GM12878 (cell line): Measurements from ENCODE around the gene SIL1. TPM values are rescaled to one million over a fixed set of nuclear protein-coding genes. Genes with fewer than 3 reads are reported as not detected.

Source experiments
- ATAC-seq: fragments of 200-7000 bp; cut with Tn5 transposase; 3 replicates; pipeline ENCODE4 v1.9.1; 2020; ENCODE audit warnings: mild to moderate bottlenecking, moderate library complexity
- BruUV-seq: library from RNA; stranded (reverse); fragments of 400-500 nt; replicated peaks from 2 replicates; lab custom pipeline; 2021; lab: Mats Ljungman, UMichigan
- CTCF ChIA-PET: fragments of 300-600 bp; sonication (Branson Sonifier 250); formaldehyde crosslinking; extraction: SDS; loops from one replicate; lab custom pipeline; 2021; ENCODE audit warnings: inconsistent platforms; lab: Yijun Ruan, JAX
- POLR2A ChIA-PET: fragments of 350-600 bp; formaldehyde crosslinking; extraction: SDS; loops from one replicate; lab custom pipeline; 2021; ENCODE audit warnings: inconsistent platforms; lab: Charles Lee
- RAD21 ChIA-PET: fragments of 300-600 bp; sonication (Branson Sonifier 250); formaldehyde crosslinking; loops from one replicate; lab custom pipeline; 2023; ENCODE audit warnings: antibody characterized with exemption; ENCODE audit not compliant: unreplicated experiment; lab: Charles Lee
- SMC1A ChIA-PET: fragments of 300-600 bp; sonication (Branson Sonifier 250); formaldehyde crosslinking; loops from one replicate; lab custom pipeline; 2023; ENCODE audit not compliant: unreplicated experiment, uncharacterized antibody; lab: Charles Lee
- DNase-seq: peaks from one replicate; pipeline ENCODE4 v3.0.0-alpha.2; 2011; ENCODE audit warnings: low read depth, low spot score
- FAIRE-seq: peaks from 3 replicates; lab custom pipeline; 2011; peaks lifted over from hg19 to GRCh38; lab: Jason Lieb, UNC
- H2AFZ ChIP-seq: 2 replicates; pipeline ENCODE4 v1.6.0; 2011; ENCODE audit warnings: low read depth, low read length, control low read depth; ENCODE audit not compliant: control insufficient read depth
- H3K27ac ChIP-seq: 2 replicates; pipeline ENCODE4 v1.5.1; 2011; ENCODE audit warnings: control low read depth; ENCODE audit not compliant: control insufficient read depth, insufficient read depth
- H3K27me3 ChIP-seq, 2 experiments: replicated peaks in 1 of 2; 2 replicates each; pipeline versions ENCODE4 v1.6.0 to v1.6.1; 2011; ENCODE audit warnings: low read length in 1 of 2; ENCODE audit not compliant: control insufficient read depth in 2 of 2, insufficient read depth in 2 of 2
- H3K36me3 ChIP-seq, 2 experiments: 2 replicates each; pipeline ENCODE4 v1.5.1; 2011; ENCODE audit warnings: low read length in 1 of 2; ENCODE audit not compliant: control insufficient read depth in 2 of 2, insufficient read depth in 2 of 2
- H3K4me1 ChIP-seq: 2 replicates; pipeline ENCODE4 v1.6.1; 2011; ENCODE audit warnings: mild to moderate bottlenecking, low read length, moderate library complexity, mixed read lengths; ENCODE audit not compliant: control insufficient read depth, insufficient read depth
- H3K4me2 ChIP-seq: 2 replicates; pipeline ENCODE4 v1.6.0; 2011; ENCODE audit warnings: control low read depth; ENCODE audit not compliant: control insufficient read depth, insufficient read depth
- H3K4me3 ChIP-seq: fragments of 200-600 bp; sonication (generic); 2 replicates; pipeline ENCODE4 v1.5.1; 2016
- H3K79me2 ChIP-seq: 2 replicates; pipeline ENCODE4 v1.6.0; 2011; ENCODE audit warnings: low read length; ENCODE audit not compliant: control insufficient read depth, insufficient read depth
- H3K9ac ChIP-seq: 2 replicates; pipeline ENCODE4 v1.8.0; 2011; ENCODE audit warnings: low read length, control low read depth, mixed read lengths; ENCODE audit not compliant: control insufficient read depth, insufficient read depth
- H3K9me3 ChIP-seq: replicated peaks from 3 replicates; pipeline ENCODE4 v1.5.1; 2011; ENCODE audit warnings: mild to moderate bottlenecking, low read length; ENCODE audit not compliant: control insufficient read depth, insufficient read depth
- H4K20me1 ChIP-seq: 2 replicates; pipeline ENCODE4 v1.6.0; 2011; ENCODE audit not compliant: control insufficient read depth, insufficient read depth
- BCL11A ChIP-seq: IDR thresholded peaks from 2 replicates; pipeline ENCODE4 v1.6.1; 2011; ENCODE audit warnings: low read depth, low read length
- CBFB ChIP-seq: IDR thresholded peaks from 2 replicates; pipeline ENCODE4 v1.6.1; 2016; ENCODE audit warnings: antibody characterized with exemption, low read depth
- EZH2 ChIP-seq: IDR thresholded peaks from 2 replicates; pipeline ENCODE4 v1.6.1; 2012; ENCODE audit warnings: low read depth, mild to moderate bottlenecking, control low read depth, inconsistent platforms, low read length, borderline replicate concordance; ENCODE audit not compliant: control insufficient read depth
- HCFC1 ChIP-seq: fragments of 150-350 bp; IDR thresholded peaks from 2 replicates; pipeline ENCODE4 v1.6.1; 2014; ENCODE audit warnings: low read length
- IRF4 ChIP-seq: IDR thresholded peaks from 2 replicates; pipeline ENCODE4 v1.6.1; 2011; ENCODE audit warnings: low read depth, low read length
- MTA3 ChIP-seq: IDR thresholded peaks from 2 replicates; pipeline ENCODE4 v1.6.1; 2012; ENCODE audit warnings: low read length, inconsistent platforms, borderline replicate concordance
- RELA ChIP-seq: fragments of 450-650 bp; IDR thresholded peaks from 2 replicates; pipeline ENCODE4 v1.8.0; 2014; ENCODE audit warnings: borderline replicate concordance; ENCODE audit not compliant: partially characterized antibody
- RFX5 ChIP-seq: IDR thresholded peaks from 2 replicates; pipeline ENCODE4 v1.6.1; 2011; ENCODE audit warnings: low read depth, low read length, improper control_type of control experiment
- SIX5 ChIP-seq: IDR thresholded peaks from 2 replicates; pipeline ENCODE4 v1.6.1; 2011; ENCODE audit warnings: mild to moderate bottlenecking, low read depth, low read length, moderate library complexity; ENCODE audit not compliant: severe bottlenecking
- ZSCAN29 ChIP-seq: fragments of 450-650 bp; IDR thresholded peaks from 2 replicates; pipeline ENCODE4 v1.6.1; 2017; ENCODE audit warnings: mild to moderate bottlenecking, moderate library complexity
- WGBS: methylation state at CpG from one replicate; pipeline ENCODE4 v1.1.6; 2016; ENCODE audit warnings: low lambda C conversion rate; ENCODE audit not compliant: insufficient replicate concordance, insufficient coverage; ENCODE audit errors: missing lambda C conversion rate; 5-methylcytosine and 5-hydroxymethylcytosine counted together
- in situ Hi-C: fragments of 300-500 bp; cut with MboI; formaldehyde crosslinking; loops from 9 replicates; pipeline ENCODE4 v1.14.3; 2018; ENCODE audit warnings: mixed read lengths
- intact Hi-C: fragments of 100-400 bp; cut with micrococcal nuclease; formaldehyde crosslinking; loops from one replicate; pipeline ENCODE4 v1.14.2; 2022; ENCODE audit not compliant: unreplicated experiment
- polyA plus RNA-seq, 11 experiments: library from polyadenylated mRNA; depleted of rRNA in 4 of 11; unstranded in 6 of 11; stranded (reverse) in 5 of 11; fragments of >200 nt; fragmentation: Nextera tagmentation in 4 of 11; fragmentation: Illumina TruSeq in 1 of 11; extraction: Ambion mirVana in 4 of 11; extraction: Trizol in 1 of 11; gene quantifications; 1 replicate in 1 of 11; 2 replicates in 10 of 11; pipeline versions ENCODE4 v1.2.1 to v1.2.3, GENCODE V29; 2011 to 2016; ENCODE audit warnings: inconsistent platforms in 2 of 11, missing spikeins in 2 of 11, low read depth in 1 of 11
- total RNA-seq, 4 experiments: library from RNA; depleted of rRNA in 3 of 4; stranded (reverse); fragments of >200 nt in 3 of 4; fragmentation: Illumina TruSeq in 1 of 4; extraction: Trizol in 1 of 4; gene quantifications; 2 replicates each; pipeline versions ENCODE4 v1.2.1 to v1.2.3, GENCODE V29; 2013 to 2021
- TF ChIP-seq, protein P1 (sequence below): IDR thresholded peaks from 2 replicates; pipeline ENCODE4 v1.6.1; 2011; ENCODE audit warnings: borderline replicate concordance, low read depth, mild to moderate bottlenecking, moderate library complexity, low read length; ENCODE audit not compliant: insufficient read depth, poor library complexity, severe bottlenecking
- TF ChIP-seq, protein P2 (sequence below): fragments of 150-350 bp; IDR thresholded peaks from 2 replicates; pipeline ENCODE4 v1.6.1; 2014; ENCODE audit warnings: mild to moderate bottlenecking, low read depth, low read length

SIL1 gene
- total and polyA plus RNA-seq, 10 of the 15 experiments (the other 5 are each of a cell fraction or from before 2014, with no cell fraction given) = 4.1 to 49.8 (median 29.4) TPM

DNA sequence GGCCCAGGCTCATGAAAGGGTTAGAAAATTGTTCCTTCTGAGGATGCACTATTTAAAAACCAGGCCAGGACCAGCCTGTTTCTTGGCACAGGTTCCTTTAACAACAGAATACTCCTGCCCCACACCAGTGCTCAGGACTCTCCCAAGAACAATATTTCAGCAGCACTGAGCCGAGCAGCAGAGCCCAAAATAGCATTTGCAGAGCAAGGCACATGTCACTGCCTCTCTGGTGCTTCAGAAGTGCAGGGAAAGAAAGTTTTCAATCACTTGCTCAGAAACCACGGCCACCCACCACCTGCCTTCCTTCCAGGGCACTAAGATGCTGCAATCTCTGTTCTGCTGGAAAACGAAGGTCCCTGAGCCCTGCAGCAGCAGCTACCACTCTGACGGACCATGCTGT is 77.6 kb downstream of the SIL1 start:
- ChIA-PET CTCF (no interaction called here), RAD21 (no interaction called here), POLR2A (interaction anchor here (0.5 kb wide), 1 partner anchor 56 kb away, joined by 5 read pairs; no protein-coding TSS in a partner anchor), SMC1A (no interaction called here)
- no peaks in the 10 kb centered on the region for H3K79me2 ChIP-seq
- intact Hi-C loops (no loop called here), in situ Hi-C loops (no loop called here)
- ATAC-seq (no peak), DNase-seq (no peak), FAIRE-seq (no peak)
- no peak overlapping the region for H2AFZ ChIP-seq
- no peaks in the 10 kb centered on the region for H3K4me1 ChIP-seq
- no peaks in the 10 kb centered on the region for H4K20me1 ChIP-seq
- H3K4me2 ChIP-seq = no peak overlapping the region
- H3K27me3 ChIP-seq = no peaks in the 10 kb centered on the region
- 72% methylated on average over 4 of the region's 4 CpGs for WGBS
- no peak overlapping the region for H3K27ac ChIP-seq
- no peaks in the 10 kb centered on the region for H3K9me3 ChIP-seq
- no TSS peak for BruUV-seq
- TF ChIP-seq EZH2 = no peak
- no peak for TF ChIP-seq ZSCAN29
- no peak for TF ChIP-seq IRF4
- TF ChIP-seq SIX5 = no peak
- TF ChIP-seq BCL11A = no peak
- TF ChIP-seq, protein P1, sequence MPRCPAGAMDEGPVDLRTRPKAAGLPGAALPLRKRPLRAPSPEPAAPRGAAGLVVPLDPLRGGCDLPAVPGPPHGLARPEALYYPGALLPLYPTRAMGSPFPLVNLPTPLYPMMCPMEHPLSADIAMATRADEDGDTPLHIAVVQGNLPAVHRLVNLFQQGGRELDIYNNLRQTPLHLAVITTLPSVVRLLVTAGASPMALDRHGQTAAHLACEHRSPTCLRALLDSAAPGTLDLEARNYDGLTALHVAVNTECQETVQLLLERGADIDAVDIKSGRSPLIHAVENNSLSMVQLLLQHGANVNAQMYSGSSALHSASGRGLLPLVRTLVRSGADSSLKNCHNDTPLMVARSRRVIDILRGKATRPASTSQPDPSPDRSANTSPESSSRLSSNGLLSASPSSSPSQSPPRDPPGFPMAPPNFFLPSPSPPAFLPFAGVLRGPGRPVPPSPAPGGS = no peak
- no peak for TF ChIP-seq RFX5
- TF ChIP-seq CBFB = no peak
- TF ChIP-seq MTA3 = no peak
- TF ChIP-seq HCFC1 = no peak
- no peak for TF ChIP-seq RELA
- TF ChIP-seq, protein P2, sequence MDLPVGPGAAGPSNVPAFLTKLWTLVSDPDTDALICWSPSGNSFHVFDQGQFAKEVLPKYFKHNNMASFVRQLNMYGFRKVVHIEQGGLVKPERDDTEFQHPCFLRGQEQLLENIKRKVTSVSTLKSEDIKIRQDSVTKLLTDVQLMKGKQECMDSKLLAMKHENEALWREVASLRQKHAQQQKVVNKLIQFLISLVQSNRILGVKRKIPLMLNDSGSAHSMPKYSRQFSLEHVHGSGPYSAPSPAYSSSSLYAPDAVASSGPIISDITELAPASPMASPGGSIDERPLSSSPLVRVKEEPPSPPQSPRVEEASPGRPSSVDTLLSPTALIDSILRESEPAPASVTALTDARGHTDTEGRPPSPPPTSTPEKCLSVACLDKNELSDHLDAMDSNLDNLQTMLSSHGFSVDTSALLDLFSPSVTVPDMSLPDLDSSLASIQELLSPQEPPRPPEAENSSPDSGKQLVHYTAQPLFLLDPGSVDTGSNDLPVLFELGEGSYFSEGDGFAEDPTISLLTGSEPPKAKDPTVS = no peak
- H3K36me3 ChIP-seq = peaks cover 6 to 20% of the 10 kb centered on the region in 2 experiments; a peak in 3 of 4 replicates
- H3K9ac ChIP-seq = no peak overlapping the region
- H3K4me3 ChIP-seq = no peak overlapping the region
